Adrenal gland (tissue), 5 donors: ENCODE data around the gene GMDS.

Experiments used
- POLR2A ChIP-seq, 2 donors: fragments of 450-650 bp; IDR thresholded peaks; one replicate each; pipeline ENCODE4 v1.6.1; 2017; ENCODE audit warnings: antibody characterized with exemption in 2 of 2, mild to moderate bottlenecking in 2 of 2, moderate library complexity in 1 of 2
- TF ChIP-seq, protein P1 (sequence below), 6 experiments: fragments of 450-650 bp in 4 of 6; fragments of 200-600 bp in 2 of 6; sonication (generic) in 1 of 6; IDR thresholded peaks; 1 replicate in 5 of 6; 2 replicates in 1 of 6; pipeline versions ENCODE4 v1.5.1 to v1.8.0; 2016 to 2021; ENCODE audit warnings: antibody characterized with exemption in 6 of 6, mild to moderate bottlenecking in 2 of 6, moderate library complexity in 1 of 6
- donor health status: DM: no; HTN: no; CAD: no.

DNA sequence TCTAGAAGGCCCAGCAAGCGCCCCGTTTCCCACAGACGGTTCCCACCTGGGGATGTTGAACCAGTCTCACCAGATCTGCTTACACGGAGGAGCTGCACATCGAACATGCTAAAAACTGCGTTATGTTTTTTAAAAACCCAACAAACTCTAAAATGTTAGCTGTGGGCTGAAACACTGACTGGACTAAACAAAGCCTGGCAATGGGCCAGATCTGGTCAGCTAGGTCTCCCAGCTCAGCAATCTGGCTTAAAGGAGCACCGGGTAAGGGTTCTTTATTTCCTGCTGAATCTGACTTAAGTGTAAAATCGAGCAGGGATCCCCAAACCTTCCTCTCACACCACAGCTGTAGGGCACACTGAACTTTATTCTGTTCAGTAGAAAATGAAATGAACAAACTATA, 478.8 kb downstream of the GMDS start:
- TF ChIP-seq, protein P1, sequence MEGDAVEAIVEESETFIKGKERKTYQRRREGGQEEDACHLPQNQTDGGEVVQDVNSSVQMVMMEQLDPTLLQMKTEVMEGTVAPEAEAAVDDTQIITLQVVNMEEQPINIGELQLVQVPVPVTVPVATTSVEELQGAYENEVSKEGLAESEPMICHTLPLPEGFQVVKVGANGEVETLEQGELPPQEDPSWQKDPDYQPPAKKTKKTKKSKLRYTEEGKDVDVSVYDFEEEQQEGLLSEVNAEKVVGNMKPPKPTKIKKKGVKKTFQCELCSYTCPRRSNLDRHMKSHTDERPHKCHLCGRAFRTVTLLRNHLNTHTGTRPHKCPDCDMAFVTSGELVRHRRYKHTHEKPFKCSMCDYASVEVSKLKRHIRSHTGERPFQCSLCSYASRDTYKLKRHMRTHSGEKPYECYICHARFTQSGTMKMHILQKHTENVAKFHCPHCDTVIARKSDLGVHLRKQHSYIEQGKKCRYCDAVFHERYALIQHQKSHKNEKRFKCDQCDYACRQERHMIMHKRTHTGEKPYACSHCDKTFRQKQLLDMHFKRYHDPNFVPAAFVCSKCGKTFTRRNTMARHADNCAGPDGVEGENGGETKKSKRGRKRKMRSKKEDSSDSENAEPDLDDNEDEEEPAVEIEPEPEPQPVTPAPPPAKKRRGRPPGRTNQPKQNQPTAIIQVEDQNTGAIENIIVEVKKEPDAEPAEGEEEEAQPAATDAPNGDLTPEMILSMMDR (IDR thresholded peaks at IDR 0.05): no peak
- no peak for TF ChIP-seq POLR2A (IDR thresholded peaks at IDR 0.05)
